Caco-2 (cell line): ENCODE measurements around the gene ACSL1. TPM values are rescaled to one million over a fixed set of nuclear protein-coding genes. Genes with fewer than 3 reads are reported as not detected.

Source experiments
- BruUV-seq: library from RNA; stranded (reverse); fragments of 400-500 nt; replicated peaks from 2 replicates; lab custom pipeline; 2021; lab: Mats Ljungman, UMichigan
- CTCF ChIA-PET: fragments of 300-600 bp; sonication (Branson Sonifier 250); formaldehyde crosslinking; loops from one replicate; lab custom pipeline; 2022; ENCODE audit warnings: antibody characterized with exemption; lab: Charles Lee
- POLR2A ChIA-PET: fragments of 300-600 bp; sonication (Branson Sonifier 250); formaldehyde crosslinking; loops from one replicate; lab custom pipeline; 2022; ENCODE audit warnings: antibody characterized with exemption; lab: Charles Lee
- DNase-seq, 2 experiments: peaks; one replicate each; pipeline versions ENCODE4 v3.0.0 to v3.0.0-alpha.2; 2020 to 2022
- H3K27me3 ChIP-seq: replicated peaks from 2 replicates; pipeline ENCODE4 v1.6.0; 2011; ENCODE audit warnings: low read length; ENCODE audit not compliant: control insufficient read depth, insufficient read depth
- H3K36me3 ChIP-seq: 2 replicates; pipeline ENCODE4 v1.5.1; 2011; ENCODE audit warnings: low read length; ENCODE audit not compliant: control insufficient read depth, insufficient read depth
- H3K4me1 ChIP-seq: fragments of 250-450 bp; sonication (Bioruptor Pico); 2 replicates; pipeline ENCODE4 v1.5.1; 2020; ENCODE audit warnings: mild to moderate bottlenecking
- H3K4me3 ChIP-seq: 2 replicates; pipeline ENCODE4 v1.5.1; 2011; ENCODE audit warnings: low read depth, mild to moderate bottlenecking, control low read depth, low read length
- H3K9me3 ChIP-seq: fragments of 250-450 bp; sonication (Bioruptor Pico); 2 replicates; pipeline ENCODE4 v1.5.1; 2020; ENCODE audit warnings: mild to moderate bottlenecking, moderate library complexity
- H3K27ac Mint-ChIP-seq: one replicate; pipeline ENCODE4 v1.8.0; 2022; ENCODE audit warnings: mixed read lengths; ENCODE audit not compliant: unreplicated experiment
- H3K27me3 Mint-ChIP-seq: one replicate; pipeline ENCODE4 v1.8.0; 2022; ENCODE audit warnings: mixed read lengths; ENCODE audit not compliant: insufficient read depth, unreplicated experiment
- H3K36me3 Mint-ChIP-seq: one replicate; pipeline ENCODE4 v1.8.0; 2022; ENCODE audit warnings: mild to moderate bottlenecking, mixed read lengths; ENCODE audit not compliant: insufficient read depth, unreplicated experiment
- H3K4me1 Mint-ChIP-seq: one replicate; pipeline ENCODE4 v1.8.0; 2022; ENCODE audit warnings: low read depth, mixed read lengths; ENCODE audit not compliant: unreplicated experiment
- H3K4me3 Mint-ChIP-seq: one replicate; pipeline ENCODE4 v1.8.0; 2022; ENCODE audit warnings: mild to moderate bottlenecking, moderate library complexity, mixed read lengths; ENCODE audit not compliant: unreplicated experiment
- H3K9me3 Mint-ChIP-seq: one replicate; pipeline ENCODE4 v1.8.0; 2022; ENCODE audit warnings: mixed read lengths; ENCODE audit not compliant: unreplicated experiment
- intact Hi-C: fragments of 100-400 bp; cut with micrococcal nuclease; formaldehyde crosslinking; loops from one replicate; pipeline ENCODE4 v1.10.0; 2022; ENCODE audit not compliant: unreplicated experiment
- total RNA-seq: library from RNA; stranded (reverse); gene quantifications from 2 replicates; pipeline ENCODE4 v1.2.3, GENCODE V29; 2022
- TF ChIP-seq, protein P1 (sequence below), 2 experiments: fragments of 200-600 bp in 1 of 2; IDR thresholded peaks; 1 replicate in 1 of 2; 2 replicates in 1 of 2; pipeline versions ENCODE4 v1.5.1 to v1.8.0; 2011 to 2022; ENCODE audit warnings: antibody characterized with exemption in 1 of 2, control low read depth in 1 of 2, inconsistent platforms in 1 of 2, low read depth in 1 of 2, low read length in 1 of 2, mild to moderate bottlenecking in 1 of 2, moderate library complexity in 1 of 2; ENCODE audit not compliant: insufficient read depth in 1 of 2, severe bottlenecking in 1 of 2, unreplicated experiment in 1 of 2

The ACSL1 gene
- total RNA-seq, 1 experiment from 2014 or later, result 100 TPM

DNA sequence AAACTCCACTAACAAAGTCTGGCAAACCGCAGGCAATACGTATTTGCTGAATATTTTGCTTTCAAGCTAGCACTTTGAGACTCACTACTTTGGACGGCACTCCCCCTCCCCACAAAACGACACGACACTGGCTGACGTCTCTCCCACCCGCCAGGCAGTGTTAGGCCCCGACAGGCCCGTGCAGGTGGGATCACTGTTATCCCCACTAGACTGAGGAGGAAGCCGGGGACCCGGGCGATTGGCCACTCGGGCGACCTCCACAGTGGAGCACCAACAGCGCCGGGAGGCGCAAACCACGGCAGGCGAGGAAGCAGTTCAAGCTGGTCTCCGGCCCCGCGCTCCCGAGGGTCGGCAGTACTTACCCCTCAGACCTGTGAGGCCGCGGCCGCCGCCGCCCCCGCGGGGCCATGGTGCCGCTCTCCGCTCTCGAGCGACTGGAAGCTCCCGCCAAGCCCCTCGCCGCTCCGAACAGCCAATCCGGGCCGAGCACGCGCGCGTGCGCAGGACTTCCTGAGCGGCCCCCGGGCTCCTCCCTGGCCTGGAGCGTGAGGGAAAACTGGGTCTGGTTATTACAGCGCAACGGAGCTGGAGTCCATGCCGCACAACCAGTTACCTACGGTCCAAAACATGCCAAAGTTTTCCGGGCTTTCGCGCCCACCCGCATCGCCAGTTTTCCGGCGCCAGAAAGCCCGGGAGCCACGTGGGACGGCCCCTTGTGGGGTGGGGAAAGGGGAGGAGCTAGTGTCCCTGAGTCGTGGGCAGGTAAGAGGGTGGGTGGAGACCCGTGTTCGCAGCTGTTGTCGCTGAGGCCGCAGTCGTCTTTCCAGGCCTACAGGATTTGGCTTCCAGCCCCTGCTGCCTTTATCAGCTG is 91.9 kb downstream of the ACSL1 start, which contains the start of gene CENPU:
Gene CENPU (minus strand): TSS at position 443 of the 871 bp plus-strand sequence. CDS start 34 bp downstream, at position 409.
- ChIA-PET POLR2A (interaction anchor here (0.6 to 2.1 kb wide), 12 partner anchors 9 to 409 kb away, joined by 3 to 21 read pairs (median 4); partner anchors contain the start of genes CASP3, IRF2, PRIMPOL and SLC25A4), CTCF (interaction anchor here (0.7 to 1.5 kb wide), 6 partner anchors 13 to 446 kb away, joined by 3 to 33 read pairs (median 4); partner anchors contain the start of genes CASP3, HELT and IRF2)
- peak; percentile 97 for DNase-seq
- H3K27me3 ChIP-seq, result no peaks in the 10 kb centered on the region
- TF ChIP-seq, protein P1, sequence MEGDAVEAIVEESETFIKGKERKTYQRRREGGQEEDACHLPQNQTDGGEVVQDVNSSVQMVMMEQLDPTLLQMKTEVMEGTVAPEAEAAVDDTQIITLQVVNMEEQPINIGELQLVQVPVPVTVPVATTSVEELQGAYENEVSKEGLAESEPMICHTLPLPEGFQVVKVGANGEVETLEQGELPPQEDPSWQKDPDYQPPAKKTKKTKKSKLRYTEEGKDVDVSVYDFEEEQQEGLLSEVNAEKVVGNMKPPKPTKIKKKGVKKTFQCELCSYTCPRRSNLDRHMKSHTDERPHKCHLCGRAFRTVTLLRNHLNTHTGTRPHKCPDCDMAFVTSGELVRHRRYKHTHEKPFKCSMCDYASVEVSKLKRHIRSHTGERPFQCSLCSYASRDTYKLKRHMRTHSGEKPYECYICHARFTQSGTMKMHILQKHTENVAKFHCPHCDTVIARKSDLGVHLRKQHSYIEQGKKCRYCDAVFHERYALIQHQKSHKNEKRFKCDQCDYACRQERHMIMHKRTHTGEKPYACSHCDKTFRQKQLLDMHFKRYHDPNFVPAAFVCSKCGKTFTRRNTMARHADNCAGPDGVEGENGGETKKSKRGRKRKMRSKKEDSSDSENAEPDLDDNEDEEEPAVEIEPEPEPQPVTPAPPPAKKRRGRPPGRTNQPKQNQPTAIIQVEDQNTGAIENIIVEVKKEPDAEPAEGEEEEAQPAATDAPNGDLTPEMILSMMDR (IDR thresholded peaks at IDR 0.05; ENCODE audit: insufficient read depth in 1 of 2, low read depth in 1 of 2, low read length in 1 of 2, severe bottlenecking in 1 of 2, unreplicated experiment in 1 of 2), result no peak
- intact Hi-C loops, result loop anchor here (1.0 to 10.0 kb wide), 4 partner anchors 13 to 469 kb away; partner anchors contain the start of genes CASP3, IRF2 and PRIMPOL
- peak within 1 kb of the TSS; percentile 94 for H3K27ac Mint-ChIP-seq
- peak within 1 kb of the TSS; percentile 99 for H3K4me3 Mint-ChIP-seq
- H3K36me3 Mint-ChIP-seq, result peaks cover 30% of the 10 kb centered on the region
- H3K4me1 Mint-ChIP-seq, result no peaks in the 10 kb centered on the region
- no peaks in the 10 kb centered on the region for H3K9me3 ChIP-seq
- peak within 1 kb of the TSS; percentile 64 for H3K4me3 ChIP-seq
- TSS peak; percentile 64 for BruUV-seq
- no peaks in the 10 kb centered on the region for H3K36me3 ChIP-seq
- H3K9me3 Mint-ChIP-seq, result no peaks in the 10 kb centered on the region
- no peaks in the 10 kb centered on the region for H3K27me3 Mint-ChIP-seq
- H3K4me1 ChIP-seq, result no peaks in the 10 kb centered on the region

DNA sequence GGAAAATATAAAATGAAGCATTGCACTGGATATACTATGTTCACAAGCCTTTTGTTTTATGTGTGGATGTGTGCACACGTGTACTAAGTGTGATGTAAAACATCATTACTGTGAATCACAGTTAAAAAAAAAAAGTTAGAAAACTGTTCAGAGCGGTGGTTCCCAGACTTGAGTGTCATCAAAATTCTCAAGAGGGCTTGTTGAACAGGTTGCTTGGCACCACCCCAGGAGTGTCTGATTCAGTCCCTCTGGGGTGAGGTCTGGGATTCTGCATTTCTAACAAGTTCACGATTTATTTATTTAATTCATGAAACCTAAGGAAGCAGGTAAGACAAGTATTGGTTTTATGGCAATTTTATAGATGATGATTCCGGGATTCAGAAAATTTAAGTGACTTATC is 93.6 kb downstream of the ACSL1 start:
- POLR2A ChIA-PET, result no interaction called here
- intact Hi-C loops, result loop anchor here (5.0 to 10.0 kb wide), 3 partner anchors 85 to 467 kb away; partner anchors contain the start of genes CASP3, IRF2 and PRIMPOL

More for the DNA sequence above, 93.6 kb downstream of the ACSL1 start:
- no peak for DNase-seq
- BruUV-seq, result no TSS peak
- H3K9me3 ChIP-seq, result no peaks in the 10 kb centered on the region
- Mint-ChIP-seq H3K36me3 (peaks cover 47% of the 10 kb centered on the region), H3K4me1 (no peaks in the 10 kb centered on the region), H3K27me3 (no peaks in the 10 kb centered on the region), H3K9me3 (no peaks in the 10 kb centered on the region), H3K27ac (no peak overlapping the region), H3K4me3 (peak overlapping the region; percentile 99)
- no peaks in the 10 kb centered on the region for H3K36me3 ChIP-seq
- CTCF ChIA-PET, result interaction anchor here (0.5 to 0.6 kb wide), 2 partner anchors 158 to 1305 kb away, joined by 3 to 6 read pairs; no protein-coding TSS in a partner anchor
- H3K27me3 ChIP-seq, result no peaks in the 10 kb centered on the region
- H3K4me3 ChIP-seq, result no peak overlapping the region
- TF ChIP-seq, protein P1 (IDR thresholded peaks at IDR 0.05; ENCODE audit: insufficient read depth in 1 of 2, low read depth in 1 of 2, low read length in 1 of 2, severe bottlenecking in 1 of 2, unreplicated experiment in 1 of 2), result no peak
- no peaks in the 10 kb centered on the region for H3K4me1 ChIP-seq
